ENCODE data around the gene SBK1.
"Not testable (repeated sequence)": the region's sequence is repeated elsewhere in the genome, so short reads cannot be mapped to it uniquely, and the experiment has no call there.

SBK1 gene

GRCh38 chr16:28308794-28309584 is 16.7 kb downstream of the SBK1 start:
- no peak for DNase-seq (ENCODE audit: low read depth)

GRCh38 chr16:28309811-28310311 is 17.5 kb downstream of the SBK1 start:
- DNase-seq (ENCODE audit: low read depth): no peak

- DNase-seq (ENCODE audit: low read depth): no peak
These were observed 18.5 kb downstream of the SBK1 start for GRCh38 chr16:28310796-28311195.

- DNase-seq (ENCODE audit: low read depth): no peak
These were observed 19.1 kb downstream of the SBK1 start for GRCh38 chr16:28311413-28311812.

- no peak for DNase-seq (ENCODE audit: low read depth)
These were observed 19.6 kb downstream of the SBK1 start for GRCh38 chr16:28311913-28312312.

- no peak for DNase-seq (ENCODE audit: low read depth)
These were observed 20.0 kb downstream of the SBK1 start for GRCh38 chr16:28312327-28312726.

GRCh38 chr16:28313587-28313986 is 21.3 kb downstream of the SBK1 start:
- DNase-seq (ENCODE audit: low read depth): no peak

- DNase-seq (ENCODE audit: low read depth): no peak
These were observed 23.7 kb downstream of the SBK1 start for GRCh38 chr16:28316054-28316453.

GRCh38 chr16:28317040-28317880 is 24.9 kb downstream of the SBK1 start:
- no peak for DNase-seq (ENCODE audit: low read depth)

GRCh38 chr16:28318042-28318744 is 25.9 kb downstream of the SBK1 start:
- DNase-seq (ENCODE audit: low read depth): no peak

- no peak for DNase-seq (ENCODE audit: low read depth)
These were observed 27.2 kb downstream of the SBK1 start for GRCh38 chr16:28319476-28320022.

GRCh38 chr16:28320023-28320561 is 27.8 kb downstream of the SBK1 start:
- DNase-seq (ENCODE audit: low read depth): no peak

- no peak for DNase-seq (ENCODE audit: low read depth)
These were observed 28.4 kb downstream of the SBK1 start for GRCh38 chr16:28320741-28321140.

GRCh38 chr16:28321700-28322411 is 29.5 kb downstream of the SBK1 start:
- DNase-seq (ENCODE audit: low read depth): no peak

GRCh38 chr16:28324235-28324886 is 32.0 kb downstream of the SBK1 start:
- no peak for DNase-seq (ENCODE audit: low read depth)

GRCh38 chr16:28324887-28325279 is 32.6 kb downstream of the SBK1 start:
- DNase-seq (ENCODE audit: low read depth): no peak

GRCh38 chr16:28326881-28327610 is 34.7 kb downstream of the SBK1 start:
- DNase-seq (ENCODE audit: low read depth): no peak

- DNase-seq (ENCODE audit: low read depth): not testable (repeated sequence)
These were observed 37.9 kb downstream of the SBK1 start for GRCh38 chr16:28330232-28330631.

- DNase-seq (ENCODE audit: low read depth): not testable (repeated sequence)
These were observed 38.7 kb downstream of the SBK1 start for GRCh38 chr16:28330981-28331380.

GRCh38 chr16:28332632-28333031 is 40.3 kb downstream of the SBK1 start:
- not testable (repeated sequence) for DNase-seq (ENCODE audit: low read depth)

All from fibroblast of the conjunctiva (primary cell).